Astrocyte (in vitro differentiated cells and primary cell): Measurements from ENCODE around the gene TUG1.

Experiments
- EZH2 ChIP-seq: IDR thresholded peaks from 2 replicates; pipeline ENCODE4 v1.6.1; 2012; ENCODE audit warnings: mild to moderate bottlenecking, low read length, inconsistent platforms; ENCODE audit not compliant: insufficient read depth
- TF ChIP-seq, protein P1 (sequence below): IDR thresholded peaks from 2 replicates; pipeline ENCODE4 v1.5.1; 2011; ENCODE audit warnings: low read depth, mild to moderate bottlenecking, inconsistent platforms, low read length, moderate library complexity; ENCODE audit not compliant: insufficient read depth

DNA sequence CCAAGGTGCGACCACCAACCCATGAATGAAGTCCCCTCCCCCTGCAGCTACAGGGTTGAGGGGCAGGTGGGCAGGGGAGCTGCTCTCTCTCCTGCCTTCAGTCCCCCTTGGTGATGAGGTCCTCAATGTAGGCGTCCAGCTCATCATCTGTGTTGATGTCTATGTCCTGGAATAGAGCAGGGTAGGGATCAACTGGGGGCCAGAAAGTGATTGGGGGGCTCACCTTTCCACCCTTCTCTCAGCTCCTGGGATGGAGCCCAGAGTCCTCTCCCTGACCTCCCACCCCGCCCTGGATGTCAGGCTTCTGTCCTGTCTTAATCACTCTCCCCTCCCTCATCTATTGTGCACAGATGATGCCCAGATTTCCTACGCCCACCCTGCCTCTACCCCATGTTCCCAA is 42.4 kb upstream of the TUG1 start:
- TF ChIP-seq, protein P1, sequence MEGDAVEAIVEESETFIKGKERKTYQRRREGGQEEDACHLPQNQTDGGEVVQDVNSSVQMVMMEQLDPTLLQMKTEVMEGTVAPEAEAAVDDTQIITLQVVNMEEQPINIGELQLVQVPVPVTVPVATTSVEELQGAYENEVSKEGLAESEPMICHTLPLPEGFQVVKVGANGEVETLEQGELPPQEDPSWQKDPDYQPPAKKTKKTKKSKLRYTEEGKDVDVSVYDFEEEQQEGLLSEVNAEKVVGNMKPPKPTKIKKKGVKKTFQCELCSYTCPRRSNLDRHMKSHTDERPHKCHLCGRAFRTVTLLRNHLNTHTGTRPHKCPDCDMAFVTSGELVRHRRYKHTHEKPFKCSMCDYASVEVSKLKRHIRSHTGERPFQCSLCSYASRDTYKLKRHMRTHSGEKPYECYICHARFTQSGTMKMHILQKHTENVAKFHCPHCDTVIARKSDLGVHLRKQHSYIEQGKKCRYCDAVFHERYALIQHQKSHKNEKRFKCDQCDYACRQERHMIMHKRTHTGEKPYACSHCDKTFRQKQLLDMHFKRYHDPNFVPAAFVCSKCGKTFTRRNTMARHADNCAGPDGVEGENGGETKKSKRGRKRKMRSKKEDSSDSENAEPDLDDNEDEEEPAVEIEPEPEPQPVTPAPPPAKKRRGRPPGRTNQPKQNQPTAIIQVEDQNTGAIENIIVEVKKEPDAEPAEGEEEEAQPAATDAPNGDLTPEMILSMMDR = no peak
- TF ChIP-seq EZH2 = no peak
